HCT116 (cell line): ENCODE measurements around the gene CBX1. TPM values are rescaled to one million over a fixed set of nuclear protein-coding genes. Genes with fewer than 3 reads are reported as not detected.

Source experiments
- ATAC-seq: fragments of 200-7000 bp; cut with Tn5 transposase; 2 replicates; pipeline ENCODE4 v1.9.1; 2020; ENCODE audit warnings: mild to moderate bottlenecking, moderate library complexity
- BruUV-seq: library from RNA; stranded (reverse); fragments of 400-500 nt; replicated peaks from 2 replicates; lab custom pipeline; 2021; lab: Mats Ljungman, UMichigan
- CTCF ChIA-PET: fragments of 300-600 bp; sonication (Branson Sonifier 250); formaldehyde crosslinking; loops from one replicate; lab custom pipeline; 2021; ENCODE audit warnings: antibody characterized with exemption; lab: Charles Lee
- POLR2A ChIA-PET: fragments of 300-600, 350-600 bp; sonication (Branson Sonifier 250); formaldehyde crosslinking; loops from one replicate; lab custom pipeline; 2021; ENCODE audit warnings: antibody characterized with exemption; lab: Charles Lee
- RAD21 ChIA-PET, 2 experiments: fragments of 300-600 bp; sonication (Branson Sonifier 250); formaldehyde crosslinking; loops; one replicate each; lab custom pipeline; 2023; ENCODE audit warnings: low total read pairs in 2 of 2; ENCODE audit not compliant: uncharacterized antibody in 2 of 2, unreplicated experiment in 2 of 2, low non-redundant PET in 1 of 2; lab: Charles Lee
- DNase-seq: peaks from one replicate; pipeline ENCODE4 v3.0.0-alpha.2; 2010; ENCODE audit warnings: low read depth, low spot score
- H2AFZ ChIP-seq: fragments of 200-600 bp; shearing (Covaris generic), sonication (generic); 2 replicates; pipeline ENCODE4 v1.6.1; 2017; ENCODE audit warnings: low read depth, mixed run types, mixed read lengths, antibody characterized with exemption, low read length; ENCODE audit not compliant: poor library complexity, severe bottlenecking
- H3K27ac ChIP-seq: 2 replicates; pipeline ENCODE4 v1.5.1; 2012; ENCODE audit warnings: low read depth, low read length
- H3K27me3 ChIP-seq: fragments of 200-600 bp; sonication (generic); 2 replicates; pipeline ENCODE4 v1.6.1; 2016; ENCODE audit warnings: mixed run types, low read length, mixed read lengths; ENCODE audit not compliant: insufficient read depth
- H3K36me3 ChIP-seq, 2 experiments: fragments of 200-500 bp in 1 of 2; fragments of 200-600 bp in 1 of 2; sonication (Bioruptor generic) in 1 of 2; sonication (generic) in 1 of 2; 2 replicates each; pipeline versions ENCODE4 v1.5.1 to v1.6.1; 2014 to 2016; ENCODE audit warnings: low read length in 2 of 2, inconsistent platforms in 1 of 2, mixed read lengths in 1 of 2, mixed run types in 1 of 2; ENCODE audit not compliant: insufficient read depth in 2 of 2, control insufficient read depth in 1 of 2
- H3K4me1 ChIP-seq, 2 experiments: fragments of 200-600 bp in 1 of 2; sonication (generic) in 1 of 2; 2 replicates each; pipeline versions ENCODE4 v1.5.1 to v1.6.1; 2012 to 2017; ENCODE audit warnings: low read length in 2 of 2, inconsistent platforms in 1 of 2, mild to moderate bottlenecking in 1 of 2, mixed read lengths in 1 of 2, mixed run types in 1 of 2, moderate library complexity in 1 of 2; ENCODE audit not compliant: insufficient read depth in 2 of 2, control insufficient read depth in 1 of 2
- H3K4me2 ChIP-seq: fragments of 200-600 bp; sonication (generic); 2 replicates; pipeline ENCODE4 v1.6.1; 2017; ENCODE audit warnings: mixed run types, low read length, mixed read lengths
- H3K4me3 ChIP-seq, 2 experiments: fragments of 200-600 bp in 1 of 2; sonication (generic) in 1 of 2; replicated peaks in 1 of 2; 2 replicates each; pipeline ENCODE4 v1.5.1; 2011 to 2016; ENCODE audit warnings: low read length in 2 of 2, control low read depth in 1 of 2, low read depth in 1 of 2, mild to moderate bottlenecking in 1 of 2, mixed read lengths in 1 of 2, mixed run types in 1 of 2
- H3K79me2 ChIP-seq: fragments of 200-600 bp; sonication (generic); 2 replicates; pipeline ENCODE4 v1.6.1; 2017; ENCODE audit warnings: mild to moderate bottlenecking, mixed run types, low read length, moderate library complexity, mixed read lengths; ENCODE audit not compliant: insufficient read depth
- H3K9ac ChIP-seq: fragments of 200-600 bp; sonication (generic); 2 replicates; pipeline ENCODE4 v1.6.1; 2016; ENCODE audit warnings: low read length, mixed read lengths
- H3K9me2 ChIP-seq: fragments of 200-600 bp; sonication (generic), shearing (Covaris generic); 2 replicates; pipeline ENCODE4 v1.6.1; 2017; ENCODE audit warnings: mixed run types, mild to moderate bottlenecking, moderate library complexity; ENCODE audit not compliant: insufficient read depth
- H3K9me3 ChIP-seq, 2 experiments: fragments of 200-500 bp in 1 of 2; fragments of 200-600 bp in 1 of 2; sonication (Bioruptor generic) in 1 of 2; sonication (generic) in 1 of 2; 2 replicates each; pipeline ENCODE4 v1.6.1; 2014 to 2017; ENCODE audit warnings: low read length in 2 of 2, mixed read lengths in 2 of 2, inconsistent platforms in 1 of 2, low read depth in 1 of 2, mild to moderate bottlenecking in 1 of 2, mixed run types in 1 of 2, moderate library complexity in 1 of 2; ENCODE audit not compliant: control insufficient read depth in 1 of 2, insufficient read depth in 1 of 2
- H4K20me1 ChIP-seq: fragments of 200-600 bp; sonication (generic), shearing (Covaris generic); 2 replicates; pipeline ENCODE4 v1.6.1; 2017; ENCODE audit warnings: mixed run types, mild to moderate bottlenecking, moderate library complexity; ENCODE audit not compliant: insufficient read depth
- ATF3 ChIP-seq: IDR thresholded peaks from 2 replicates; pipeline ENCODE4 v1.6.1; 2012
- CBX3 ChIP-seq: IDR thresholded peaks from 2 replicates; pipeline ENCODE4 v1.6.1; 2012; ENCODE audit warnings: low read depth
- ELF1 ChIP-seq: IDR thresholded peaks from 2 replicates; pipeline ENCODE4 v1.6.1; 2012; ENCODE audit warnings: low read depth, borderline replicate concordance
- EZH2 ChIP-seq: fragments of 200-600 bp; sonication (generic); IDR thresholded peaks from 2 replicates; pipeline ENCODE4 v1.6.1; 2017; ENCODE audit warnings: antibody characterized with exemption, mixed run types
- EZH2phosphoT487 ChIP-seq: fragments of 200-600 bp; IDR thresholded peaks from 2 replicates; pipeline ENCODE4 v1.6.1; 2018; ENCODE audit warnings: antibody characterized with exemption, borderline replicate concordance
- JUND ChIP-seq: IDR thresholded peaks from 2 replicates; pipeline ENCODE4 v1.6.1; 2012
- POLR2A ChIP-seq: IDR thresholded peaks from 2 replicates; pipeline ENCODE4 v1.7.0; 2011; ENCODE audit warnings: borderline replicate concordance; ENCODE audit not compliant: insufficient read depth, insufficient read length; ENCODE audit errors: extremely low read depth
- POLR2AphosphoS5 ChIP-seq: IDR thresholded peaks from 2 replicates; pipeline ENCODE4 v1.6.1; 2011; ENCODE audit warnings: mild to moderate bottlenecking, low read depth, low read length, moderate library complexity
- RAD21 ChIP-seq: IDR thresholded peaks from 2 replicates; pipeline ENCODE4 v1.6.1; 2012; ENCODE audit warnings: low read depth, mild to moderate bottlenecking
- SIN3A ChIP-seq: IDR thresholded peaks from 2 replicates; pipeline ENCODE4 v1.6.1; 2012; ENCODE audit warnings: low read depth
- SP1 ChIP-seq: IDR thresholded peaks from 2 replicates; pipeline ENCODE4 v1.6.1; 2012; ENCODE audit warnings: low read depth
- SRF ChIP-seq: IDR thresholded peaks from 2 replicates; pipeline ENCODE4 v1.6.1; 2012; ENCODE audit warnings: low read depth
- ZBTB33 ChIP-seq: IDR thresholded peaks from 2 replicates; pipeline ENCODE4 v1.6.1; 2011; ENCODE audit warnings: mild to moderate bottlenecking, low read length, moderate library complexity; ENCODE audit not compliant: insufficient replicate concordance; ENCODE audit errors: extremely low read depth
- intact Hi-C: fragments of 100-400 bp; cut with micrococcal nuclease; formaldehyde crosslinking; loops from 2 replicates; pipeline ENCODE4 v1.10.0; 2022
- total RNA-seq: library from RNA; stranded (reverse); gene quantifications from one replicate; pipeline ENCODE4 v1.2.1, GENCODE V29; 2021; ENCODE audit not compliant: unreplicated experiment

Gene CBX1
- total RNA-seq, 1 experiment from 2014 or later, result 136 TPM

GRCh38 chr17:48038687-48039086 lies 62.6 kb downstream of the CBX1 start:
- no peak for ATAC-seq
- ChIA-PET POLR2A (no interaction called here), CTCF (no interaction called here), RAD21 (no interaction called here)
- Histone ChIP-seq H3K9me2 (no peaks in the 10 kb centered on the region), H2AFZ (no peak overlapping the region), H3K9ac (no peak overlapping the region), H3K79me2 (no peaks in the 10 kb centered on the region), H4K20me1 (no peaks in the 10 kb centered on the region), H3K4me1 (no peaks in the 10 kb centered on the region), H3K27me3 (no peaks in the 10 kb centered on the region), H3K9me3 (no peaks in the 10 kb centered on the region), H3K27ac (no peak overlapping the region), H3K4me3 (no peak overlapping the region), H3K4me2 (no peak overlapping the region), H3K36me3 (no peaks in the 10 kb centered on the region)
- no TSS peak for BruUV-seq
- DNase-seq, result no peak
- intact Hi-C loops, result no loop called here
- TF ChIP-seq POLR2AphosphoS5, result no peak
- no peak for TF ChIP-seq SP1
- TF ChIP-seq SRF, result no peak
- TF ChIP-seq ATF3, result no peak
- no peak for TF ChIP-seq CBX3
- no peak for TF ChIP-seq JUND
- no peak for TF ChIP-seq SIN3A
- TF ChIP-seq EZH2phosphoT487, result no peak
- no peak for TF ChIP-seq ELF1
- TF ChIP-seq RAD21, result no peak
- no peak for TF ChIP-seq POLR2A
- TF ChIP-seq ZBTB33, result no peak
- no peak for TF ChIP-seq EZH2
